AML-193 (cell line): ENCODE data around the gene HEG1.
A peak's percentile ranks its signal among the peaks of the same experiment; 100 is the strongest.

Experiments used
- DNase-seq, 2 experiments: peaks; one replicate each; lab custom pipeline; 2025; lab: John Stamatoyannopoulos, UW

Gene HEG1

DNA sequence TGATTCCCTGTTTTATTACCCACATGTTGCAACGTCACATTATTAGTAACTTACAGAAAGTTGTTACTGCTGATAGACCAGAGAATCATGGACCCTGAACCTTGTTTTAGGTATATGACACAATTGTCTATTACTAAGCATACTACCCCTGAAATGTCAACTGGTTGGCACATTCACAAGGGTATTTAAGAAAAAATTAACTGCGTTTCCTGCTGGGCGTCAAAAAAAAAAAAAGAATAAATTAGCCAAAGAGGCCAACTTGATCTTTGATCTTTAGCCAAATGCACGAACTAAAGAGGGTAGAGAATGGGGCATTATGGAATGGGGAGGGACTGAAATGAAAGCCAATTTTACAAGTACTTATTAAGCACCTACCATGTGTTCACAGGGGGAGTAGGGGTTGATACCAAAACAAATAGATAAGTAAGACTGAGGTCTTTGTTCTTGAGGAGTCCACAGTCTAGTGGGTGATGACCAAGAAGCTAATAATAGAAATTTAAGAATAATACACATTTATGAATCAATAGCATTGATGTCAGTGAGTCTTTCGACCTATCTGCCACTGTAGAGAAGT lies 103.4 kb downstream of the HEG1 start:
- no peak for DNase-seq

DNA sequence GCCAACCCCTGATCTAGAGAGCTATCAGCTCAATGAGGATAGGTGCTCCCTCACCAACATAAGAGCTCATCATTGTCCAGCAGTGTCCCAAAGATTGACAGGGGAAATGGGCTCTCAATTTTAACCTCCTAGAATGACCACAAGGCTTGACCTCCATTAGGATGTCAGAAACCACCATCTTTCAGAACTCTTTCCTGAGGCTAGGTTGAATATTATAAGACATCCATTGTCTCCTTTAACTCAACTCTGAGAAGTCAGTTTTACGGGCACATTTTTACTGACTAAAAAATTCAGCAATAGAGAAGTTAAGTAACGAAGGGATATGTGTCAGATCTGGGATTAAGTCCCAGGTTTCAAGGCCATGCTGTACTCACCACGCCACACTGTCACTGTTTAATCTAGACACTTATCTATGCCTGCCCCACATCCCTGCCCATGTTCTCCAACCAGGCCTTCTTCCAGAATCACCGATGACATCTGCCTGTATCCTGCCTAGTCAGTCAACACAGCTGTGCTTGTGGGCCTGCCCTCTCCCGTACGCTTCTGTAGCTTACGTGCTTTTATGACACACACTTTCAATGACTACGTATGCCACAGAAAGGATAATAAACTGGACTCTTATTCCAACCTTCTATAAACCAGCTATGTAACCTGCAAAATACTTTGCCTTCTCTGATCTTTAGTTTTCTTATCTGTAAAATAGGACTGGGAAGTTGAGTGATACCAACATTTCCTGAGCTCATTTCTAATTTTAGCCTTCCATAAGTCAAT lies 104.1 kb downstream of the HEG1 start:
- no peak for DNase-seq

GRCh38 chr3:124950026-124950425 lies 105.8 kb downstream of the HEG1 start:
- DNase-seq, result no peak

GRCh38 chr3:124942613-124943012 lies 113.2 kb downstream of the HEG1 start:
- DNase-seq, result no peak

- DNase-seq, result no peak
These were observed 114.0 kb downstream of the HEG1 start for GRCh38 chr3:124941771-124942170.

DNA sequence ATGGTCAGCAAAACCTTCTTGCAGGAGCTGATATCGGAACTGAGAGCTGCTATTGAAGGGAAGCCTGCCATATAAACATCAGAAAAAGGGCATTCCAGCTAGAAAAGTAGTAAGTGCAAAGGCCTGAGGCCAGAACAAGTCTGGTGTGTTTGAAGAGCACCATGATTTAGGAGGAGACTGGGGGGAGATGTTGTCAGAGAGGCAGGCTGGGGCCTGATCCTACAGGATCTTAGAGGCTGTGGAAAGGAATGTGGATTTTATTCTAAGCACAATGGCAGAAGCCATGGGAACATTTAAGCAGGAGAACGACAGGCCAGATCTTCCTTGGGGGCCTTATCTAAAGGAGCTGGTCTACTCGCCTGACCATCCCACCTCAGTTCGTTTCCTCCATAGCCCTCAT lies 116.1 kb downstream of the HEG1 start:
- DNase-seq, result no peak

DNA sequence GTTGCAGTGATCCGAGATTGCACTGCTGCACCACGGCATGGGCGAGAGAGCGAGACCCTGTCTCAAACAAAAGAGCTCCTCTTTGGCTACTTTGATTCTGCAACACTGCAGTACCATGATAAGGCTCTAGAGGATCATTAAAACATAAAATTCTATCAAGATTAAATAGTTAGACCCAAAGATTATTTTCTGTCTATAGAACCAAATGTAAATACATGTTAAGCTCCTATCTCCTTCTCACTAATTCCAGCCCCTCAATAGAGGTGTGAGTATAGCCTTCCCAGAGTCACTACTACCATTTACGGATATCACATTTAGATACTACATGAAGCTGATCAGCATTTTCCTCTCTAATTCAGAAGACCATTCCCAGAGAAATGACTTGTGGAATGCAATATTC lies 116.9 kb downstream of the HEG1 start:
- no peak for DNase-seq

- no peak for DNase-seq
These were observed 118.7 kb downstream of the HEG1 start for GRCh38 chr3:124937049-124937448.

- no peak for DNase-seq
These were observed 119.8 kb downstream of the HEG1 start for GRCh38 chr3:124935794-124936542.

DNA sequence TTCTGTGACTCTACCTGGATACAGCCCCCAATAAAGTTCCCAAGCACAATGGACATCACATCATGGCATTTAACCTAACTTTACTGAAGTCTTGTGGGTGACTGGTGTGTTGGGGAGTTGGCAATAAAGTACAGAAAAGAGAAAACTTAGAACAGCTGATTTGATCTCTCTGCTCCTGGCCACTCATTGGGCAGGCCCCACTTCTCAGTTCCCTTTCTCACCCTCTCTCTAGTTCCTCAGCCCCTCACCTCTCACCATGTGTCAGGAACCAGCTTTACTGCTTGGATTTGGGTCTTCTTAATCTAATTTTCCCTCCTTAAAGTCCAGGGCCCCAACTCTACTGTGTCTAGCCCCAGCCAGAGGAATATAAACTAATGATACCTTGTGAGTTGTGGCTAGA lies 120.5 kb downstream of the HEG1 start:
- DNase-seq, result no peak

- no peak for DNase-seq
These were observed 121.2 kb downstream of the HEG1 start, which contains the start of gene MUC13 for GRCh38 chr3:124934577-124934976. Gene MUC13 (minus strand): TSS chr3:124934751. CDS start chr3:124934712, 39 bp downstream.

- peak; percentile 58 to 59 for DNase-seq
These were observed 127.2 kb downstream of the HEG1 start for GRCh38 chr3:124928333-124929202.

- DNase-seq, result no peak
These were observed 128.2 kb downstream of the HEG1 start for GRCh38 chr3:124927574-124928045.

DNA sequence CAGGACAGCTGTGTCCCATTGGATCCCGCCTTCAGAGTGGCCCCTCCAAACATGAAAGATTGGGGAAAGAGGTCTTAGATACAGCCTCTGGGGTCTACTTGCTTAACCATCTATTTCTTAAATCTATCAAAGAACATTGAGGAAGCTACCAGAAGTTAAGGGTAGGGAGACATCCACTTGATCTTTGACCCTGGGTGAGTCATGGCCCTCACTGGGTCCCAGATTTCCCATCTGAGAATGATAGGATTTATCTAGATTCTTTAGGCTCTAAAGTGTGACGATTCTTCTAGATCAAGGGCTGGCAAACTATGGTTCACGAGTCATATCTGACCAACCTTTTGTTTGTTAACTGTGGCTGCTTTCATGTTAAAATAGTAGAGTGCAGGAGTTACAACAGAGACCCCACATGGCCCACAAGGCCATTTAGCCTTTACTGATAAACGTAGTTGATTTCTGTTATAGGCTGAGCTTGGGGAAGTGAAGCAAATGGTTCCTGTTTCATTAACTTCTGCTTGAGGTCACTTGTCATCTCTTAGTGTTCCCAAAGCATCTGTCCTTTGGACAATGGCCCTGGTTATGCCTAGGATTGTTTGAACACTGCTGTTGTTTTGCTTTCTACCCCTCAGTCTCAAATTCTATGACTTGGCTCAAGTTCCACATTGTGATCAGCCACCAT lies 129.2 kb downstream of the HEG1 start:
- DNase-seq, result no peak

DNA sequence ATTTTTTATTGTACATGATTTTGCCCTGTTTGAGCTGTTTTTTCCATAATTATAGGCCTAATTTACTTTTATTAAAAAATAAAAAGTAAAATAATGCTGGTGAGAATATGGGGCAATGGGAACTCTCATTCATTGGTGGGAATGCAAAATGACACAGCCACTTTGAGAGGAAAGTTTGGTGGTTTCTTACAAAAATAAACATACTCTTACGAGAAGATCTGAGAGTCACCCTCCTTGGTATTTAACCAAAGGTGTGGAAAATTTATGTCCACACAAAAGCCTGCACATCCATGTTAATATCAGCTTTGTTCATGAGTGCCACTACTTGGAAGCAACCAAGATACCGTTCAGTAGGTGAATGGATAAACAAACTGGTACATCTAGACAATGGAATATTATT lies 131.1 kb downstream of the HEG1 start:
- DNase-seq, result no peak

DNA sequence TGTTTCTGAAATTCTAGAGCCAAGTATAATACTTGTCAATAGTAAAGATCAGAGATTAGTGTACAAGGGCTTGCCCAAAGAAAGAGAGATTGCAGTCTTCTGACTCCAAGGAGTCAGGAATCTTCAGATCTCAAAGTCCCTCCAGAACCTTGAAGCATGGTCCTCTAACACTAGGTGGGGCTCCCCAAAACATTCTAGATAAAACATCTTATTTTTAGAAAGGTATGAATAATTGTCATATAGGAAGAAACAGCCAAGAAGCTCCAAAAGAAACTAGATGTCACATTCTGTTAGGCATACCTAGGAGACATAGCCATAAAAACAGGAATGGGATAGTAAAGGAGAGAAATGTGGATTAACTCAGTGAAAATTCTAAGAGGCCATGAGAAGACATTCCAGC lies 132.0 kb downstream of the HEG1 start:
- no peak for DNase-seq

GRCh38 chr3:124920718-124921117 lies 135.1 kb downstream of the HEG1 start:
- no peak for DNase-seq

DNA sequence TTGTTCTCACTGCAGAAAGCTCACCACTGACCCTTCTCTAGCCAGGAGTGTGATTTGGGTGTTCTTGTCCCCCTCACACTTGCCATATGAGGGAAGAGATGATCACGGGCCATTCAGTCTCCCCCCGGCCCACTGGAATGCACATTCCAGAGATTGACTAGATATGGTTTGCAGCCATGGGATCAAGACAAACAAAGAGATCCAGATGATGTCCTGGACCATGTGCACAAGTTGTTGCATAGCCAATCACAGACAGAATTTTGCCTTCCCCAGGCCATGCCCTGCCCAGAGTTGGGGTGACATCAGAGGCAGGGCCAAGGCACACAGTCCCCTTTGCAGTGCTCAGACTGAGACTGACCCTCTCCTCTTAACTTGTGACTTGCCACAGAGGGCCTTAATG lies 136.0 kb downstream of the HEG1 start:
- no peak for DNase-seq

DNA sequence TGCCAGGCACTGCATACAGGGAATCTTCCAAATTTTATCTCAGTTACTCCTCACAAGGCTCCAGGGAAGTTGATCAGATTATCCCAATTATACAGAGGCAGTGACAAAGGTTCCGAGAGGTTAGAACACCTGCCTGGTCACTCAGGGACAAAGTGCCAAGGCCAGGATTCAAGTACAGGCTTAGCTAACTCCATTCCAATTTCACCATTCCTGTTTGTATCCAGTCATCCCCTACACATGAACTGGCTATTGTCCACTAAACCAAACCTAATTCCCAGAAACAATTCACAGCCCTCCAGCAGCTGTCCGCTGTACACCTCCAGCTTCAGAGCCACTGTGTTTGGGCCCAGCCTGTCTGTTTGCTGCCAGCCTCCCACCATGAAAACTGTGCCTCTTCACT lies 137.3 kb downstream of the HEG1 start:
- DNase-seq, result no peak

DNA sequence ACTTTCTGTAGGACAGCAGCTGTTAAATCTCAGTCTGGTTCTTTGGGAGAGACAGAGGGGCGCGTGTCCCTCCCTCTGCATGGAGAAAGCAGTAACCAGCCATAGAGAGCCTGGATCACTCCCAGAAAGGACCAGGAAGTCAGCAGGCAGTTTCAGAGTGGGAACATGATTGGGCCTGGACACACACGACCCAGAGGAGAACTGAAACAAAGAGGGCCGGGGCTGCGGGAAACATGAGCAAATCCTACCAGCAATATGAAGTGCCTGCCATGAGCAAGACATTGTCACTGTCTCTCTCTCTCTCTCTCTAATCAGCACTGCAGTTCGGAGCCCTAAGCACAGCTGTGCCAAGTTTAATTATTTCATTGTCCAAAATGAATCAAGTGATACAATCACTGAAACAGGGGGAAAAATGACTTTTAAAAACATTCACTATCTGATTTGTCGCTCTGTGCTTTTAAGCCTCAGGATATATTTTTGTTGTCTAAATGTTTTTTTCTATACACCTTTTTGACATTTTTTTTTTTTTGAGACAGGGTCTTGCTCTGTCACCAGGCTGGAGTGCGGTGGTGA lies 138.9 kb downstream of the HEG1 start:
- no peak for DNase-seq
